ENCODE results near the gene KIAA0513. TPM values are rescaled to one million over a fixed set of nuclear protein-coding genes. Genes with fewer than 3 reads are reported as not detected.

The KIAA0513 gene
- total RNA-seq, 2 experiments from 2014 or later, result 9.0 to 10.9 TPM

- no peaks in the 10 kb centered on the region for H3K27me3 ChIP-seq (ENCODE audit: control insufficient read depth in 1 of 2, insufficient read depth in 2 of 2, low read length in 2 of 2)
- ChIA-PET CTCF (no interaction called here), POLR2A (no interaction called here)
- H3K27ac ChIP-seq (ENCODE audit: low read depth in 1 of 2, low read length in 2 of 2), result no peak overlapping the region
- H3K36me3 ChIP-seq (ENCODE audit: insufficient read depth, low read length), result peaks cover 33% of the 10 kb centered on the region
- peaks cover 9% of the 10 kb centered on the region for H3K4me1 ChIP-seq (ENCODE audit: insufficient read depth, low read length)
- ATAC-seq (ENCODE audit: poor library complexity) (no peak), DNase-seq (no peak)
- Mint-ChIP-seq H3K4me1 (ENCODE audit: low read depth) (peaks cover 12% of the 10 kb centered on the region), H3K36me3 (ENCODE audit: low read depth) (peaks cover 38% of the 10 kb centered on the region), H3K27ac (no peak overlapping the region), H3K27me3 (no peaks in the 10 kb centered on the region), H3K4me3 (no peak overlapping the region), H3K9me3 (no peaks in the 10 kb centered on the region)
- intact Hi-C loops (cut with DNase I, micrococcal nuclease), result no loop called here
- no peak overlapping the region for H3K4me3 ChIP-seq (ENCODE audit: low read length)
- H3K9me3 ChIP-seq (ENCODE audit: control insufficient read depth in 1 of 2, insufficient read depth in 1 of 2, low read length in 2 of 2), result no peaks in the 10 kb centered on the region
- TF ChIP-seq, protein P1, sequence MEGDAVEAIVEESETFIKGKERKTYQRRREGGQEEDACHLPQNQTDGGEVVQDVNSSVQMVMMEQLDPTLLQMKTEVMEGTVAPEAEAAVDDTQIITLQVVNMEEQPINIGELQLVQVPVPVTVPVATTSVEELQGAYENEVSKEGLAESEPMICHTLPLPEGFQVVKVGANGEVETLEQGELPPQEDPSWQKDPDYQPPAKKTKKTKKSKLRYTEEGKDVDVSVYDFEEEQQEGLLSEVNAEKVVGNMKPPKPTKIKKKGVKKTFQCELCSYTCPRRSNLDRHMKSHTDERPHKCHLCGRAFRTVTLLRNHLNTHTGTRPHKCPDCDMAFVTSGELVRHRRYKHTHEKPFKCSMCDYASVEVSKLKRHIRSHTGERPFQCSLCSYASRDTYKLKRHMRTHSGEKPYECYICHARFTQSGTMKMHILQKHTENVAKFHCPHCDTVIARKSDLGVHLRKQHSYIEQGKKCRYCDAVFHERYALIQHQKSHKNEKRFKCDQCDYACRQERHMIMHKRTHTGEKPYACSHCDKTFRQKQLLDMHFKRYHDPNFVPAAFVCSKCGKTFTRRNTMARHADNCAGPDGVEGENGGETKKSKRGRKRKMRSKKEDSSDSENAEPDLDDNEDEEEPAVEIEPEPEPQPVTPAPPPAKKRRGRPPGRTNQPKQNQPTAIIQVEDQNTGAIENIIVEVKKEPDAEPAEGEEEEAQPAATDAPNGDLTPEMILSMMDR (IDR thresholded peaks at IDR 0.05), result no peak
Observed at GRCh38 chr16:85067024-85067423, 39.4 kb downstream of the KIAA0513 start.

GRCh38 chr16:85067426-85067825, 39.8 kb downstream of the KIAA0513 start:
- Histone ChIP-seq H3K27ac (ENCODE audit: low read depth in 1 of 2, low read length in 2 of 2) (no peak overlapping the region), H3K4me3 (ENCODE audit: low read length) (no peak overlapping the region), H3K4me1 (ENCODE audit: insufficient read depth, low read length) (peaks cover 7% of the 10 kb centered on the region), H3K9me3 (ENCODE audit: control insufficient read depth in 1 of 2, insufficient read depth in 1 of 2, low read length in 2 of 2) (no peaks in the 10 kb centered on the region), H3K36me3 (ENCODE audit: insufficient read depth, low read length) (peaks cover 35% of the 10 kb centered on the region), H3K27me3 (ENCODE audit: control insufficient read depth in 1 of 2, insufficient read depth in 2 of 2, low read length in 2 of 2) (no peaks in the 10 kb centered on the region)
- H3K9me3 Mint-ChIP-seq, result no peaks in the 10 kb centered on the region
- intact Hi-C loops (cut with DNase I, micrococcal nuclease), result no loop called here
- H3K4me3 Mint-ChIP-seq, result no peak overlapping the region
- peaks cover 40% of the 10 kb centered on the region for H3K36me3 Mint-ChIP-seq (ENCODE audit: low read depth)
- POLR2A ChIA-PET, result no interaction called here
- no peak for ATAC-seq (ENCODE audit: poor library complexity)
- no peaks in the 10 kb centered on the region for H3K27me3 Mint-ChIP-seq
- H3K27ac Mint-ChIP-seq, result no peak overlapping the region
- CTCF ChIA-PET, result no interaction called here
- no peak for DNase-seq
- H3K4me1 Mint-ChIP-seq (ENCODE audit: low read depth), result peaks cover 9% of the 10 kb centered on the region
- TF ChIP-seq, protein P1 (IDR thresholded peaks at IDR 0.05), result no peak

GRCh38 chr16:85068746-85069145, 41.2 kb downstream of the KIAA0513 start:
- no peak for DNase-seq
- no peak overlapping the region for H3K27ac ChIP-seq (ENCODE audit: low read depth in 1 of 2, low read length in 2 of 2)
- no peaks in the 10 kb centered on the region for H3K27me3 ChIP-seq (ENCODE audit: control insufficient read depth in 1 of 2, insufficient read depth in 2 of 2, low read length in 2 of 2)
- no peaks in the 10 kb centered on the region for H3K9me3 Mint-ChIP-seq
- no peaks in the 10 kb centered on the region for H3K9me3 ChIP-seq (ENCODE audit: control insufficient read depth in 1 of 2, insufficient read depth in 1 of 2, low read length in 2 of 2)
- H3K27me3 Mint-ChIP-seq, result no peaks in the 10 kb centered on the region
- TF ChIP-seq, protein P1 (IDR thresholded peaks at IDR 0.05), result no peak
- ChIA-PET POLR2A (interaction anchor here (1.2 kb wide), 1 partner anchor 13 kb away, joined by 3 read pairs; no protein-coding TSS in a partner anchor), CTCF (no interaction called here)
- intact Hi-C loops (cut with DNase I, micrococcal nuclease), result no loop called here
- H3K4me1 ChIP-seq (ENCODE audit: insufficient read depth, low read length), result no peaks in the 10 kb centered on the region
- H3K36me3 ChIP-seq (ENCODE audit: insufficient read depth, low read length), result peaks cover 48% of the 10 kb centered on the region
- H3K4me1 Mint-ChIP-seq (ENCODE audit: low read depth), result no peaks in the 10 kb centered on the region
- H3K36me3 Mint-ChIP-seq (ENCODE audit: low read depth), result peaks cover 50% of the 10 kb centered on the region
- H3K4me3 Mint-ChIP-seq, result no peak overlapping the region
- ATAC-seq (ENCODE audit: poor library complexity), result no peak
- H3K27ac Mint-ChIP-seq, result no peak overlapping the region
- no peak overlapping the region for H3K4me3 ChIP-seq (ENCODE audit: low read length)

Data from CD4-positive, alpha-beta T cell (primary cell).